Measurements from ENCODE around the gene VIPR2.
"Not testable (repeated sequence)": the region's sequence is repeated elsewhere in the genome, so short reads cannot be mapped to it uniquely, and the experiment has no call there.

Gene VIPR2

DNA sequence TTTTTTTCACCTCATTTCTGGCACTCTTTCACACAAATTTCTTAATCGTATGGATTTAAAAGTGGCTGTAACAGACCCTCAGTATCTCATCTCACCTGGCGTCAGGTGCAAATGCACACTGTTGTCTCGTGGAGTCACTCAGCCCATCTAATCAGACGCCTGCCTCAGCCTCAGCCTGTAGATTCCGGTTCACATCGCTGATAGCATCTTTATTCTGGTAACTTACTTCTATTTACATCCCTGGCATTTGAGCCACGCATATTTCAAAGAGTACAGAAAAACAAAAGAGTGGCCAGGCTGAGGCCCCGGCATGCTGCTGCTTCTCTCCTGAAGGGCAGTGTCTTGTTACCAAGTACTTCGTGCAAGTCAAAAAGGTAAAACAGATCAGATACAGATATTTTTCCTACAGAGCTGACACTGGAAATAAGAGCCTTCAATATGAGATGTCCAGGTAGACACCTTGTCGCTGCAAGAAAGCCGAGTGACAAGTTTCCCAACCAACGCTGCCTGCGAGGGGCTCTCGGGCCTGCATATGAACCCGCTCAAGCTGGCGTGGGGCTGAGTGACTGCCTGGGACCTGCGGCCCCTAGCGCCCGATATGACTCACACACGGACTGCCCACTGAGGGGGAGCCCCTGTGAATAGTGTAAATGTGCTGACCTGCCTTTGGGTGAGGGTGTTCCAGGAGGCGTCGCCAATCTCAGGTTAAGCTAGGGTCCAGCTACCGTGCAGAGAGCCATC is 4.3 kb downstream of the VIPR2 start:
- DNase-seq (ENCODE audit: low read depth, low spot score), result no peak

- no peak for DNase-seq (ENCODE audit: low read depth, low spot score)
Measured at GRCh38 chr7:159139639-159140038, 5.0 kb downstream of the VIPR2 start.

- no peak for DNase-seq (ENCODE audit: low read depth, low spot score)
Measured at GRCh38 chr7:159139202-159139601, 5.5 kb downstream of the VIPR2 start.

- no peak for DNase-seq (ENCODE audit: low read depth, low spot score)
Measured at GRCh38 chr7:159138508-159138907, 6.2 kb downstream of the VIPR2 start.

GRCh38 chr7:159137906-159138305 is 6.8 kb downstream of the VIPR2 start:
- no peak for DNase-seq (ENCODE audit: low read depth, low spot score)

DNA sequence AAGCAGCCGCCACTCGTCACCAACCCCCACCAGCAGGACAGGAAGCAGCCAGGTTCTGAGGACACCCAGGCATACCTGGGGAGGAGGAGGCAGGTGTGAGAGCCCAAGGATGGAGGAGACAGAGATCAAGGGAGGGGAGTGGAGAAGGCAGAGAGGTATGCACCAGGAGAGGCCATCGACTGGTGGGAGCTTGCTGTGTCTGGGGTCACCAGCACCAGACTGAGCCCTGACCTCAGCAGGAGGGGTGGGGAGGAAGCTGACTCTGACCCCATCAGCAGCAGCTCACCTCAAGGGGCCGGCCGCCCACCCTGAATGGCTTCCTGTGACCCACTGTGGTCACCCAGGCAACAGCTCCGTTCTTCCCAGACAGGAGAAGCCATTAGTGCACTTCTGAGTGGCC is 7.8 kb downstream of the VIPR2 start:
- DNase-seq (ENCODE audit: low read depth, low spot score), result no peak

DNA sequence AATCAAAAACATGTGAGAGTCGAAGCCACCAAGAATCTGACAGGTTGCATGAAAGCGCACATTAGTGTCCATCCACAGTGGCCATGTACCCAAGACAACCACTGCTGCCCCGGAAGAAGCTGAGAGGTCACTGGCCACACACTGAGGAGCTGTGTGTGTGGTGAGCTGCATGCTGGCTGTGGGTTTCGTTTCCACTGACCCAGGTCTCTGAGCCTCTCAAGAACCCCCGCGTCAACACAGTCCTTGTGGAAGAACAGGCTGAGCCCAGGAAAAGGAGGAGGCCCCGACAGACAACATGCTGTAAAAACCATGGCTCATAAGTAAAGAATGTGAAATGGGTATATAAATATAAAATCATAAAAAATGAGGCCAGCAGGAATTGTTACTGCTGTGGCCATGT is 8.2 kb downstream of the VIPR2 start:
- no peak for DNase-seq (ENCODE audit: low read depth, low spot score)

- DNase-seq (ENCODE audit: low read depth, low spot score), result no peak
Measured at GRCh38 chr7:159136013-159136412, 8.7 kb downstream of the VIPR2 start.

DNA sequence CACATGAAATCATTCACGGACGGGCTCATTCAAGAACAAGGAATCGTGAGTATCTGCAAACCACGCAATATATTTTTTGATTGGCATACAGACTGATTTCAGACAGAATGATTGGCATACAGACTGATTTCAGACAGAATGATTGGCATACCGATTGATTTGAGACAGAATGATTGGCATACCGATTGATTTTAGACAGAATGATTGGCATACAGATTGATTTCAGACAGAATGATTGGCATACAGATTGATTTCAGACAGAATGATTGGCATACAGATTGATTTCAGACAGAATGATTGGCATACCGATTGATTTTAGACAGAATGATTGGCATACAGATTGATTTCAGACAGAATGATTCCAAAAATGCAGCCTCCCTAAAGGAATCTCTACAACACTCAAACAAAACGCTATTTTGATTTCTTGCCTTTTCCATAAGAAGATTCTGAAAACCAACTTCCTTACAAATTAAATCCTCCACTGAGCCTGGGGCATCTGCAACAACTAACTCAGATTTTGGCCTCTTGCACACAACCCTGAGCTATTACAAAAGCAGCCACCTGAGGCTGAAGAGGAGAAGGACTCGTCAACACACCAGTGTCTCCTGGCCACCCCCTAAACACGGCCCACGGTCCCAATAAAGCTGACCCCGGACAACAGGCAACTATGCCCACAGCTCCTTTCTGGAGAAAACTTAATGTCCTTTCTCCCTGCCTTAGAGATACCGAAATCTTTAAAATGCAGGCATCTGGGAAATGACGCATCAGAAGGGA is 11.8 kb downstream of the VIPR2 start:
- DNase-seq (ENCODE audit: low read depth, low spot score), result not testable (repeated sequence)

- no peak for DNase-seq (ENCODE audit: low read depth, low spot score)
Measured at GRCh38 chr7:159130820-159131219, 13.8 kb downstream of the VIPR2 start.

DNA sequence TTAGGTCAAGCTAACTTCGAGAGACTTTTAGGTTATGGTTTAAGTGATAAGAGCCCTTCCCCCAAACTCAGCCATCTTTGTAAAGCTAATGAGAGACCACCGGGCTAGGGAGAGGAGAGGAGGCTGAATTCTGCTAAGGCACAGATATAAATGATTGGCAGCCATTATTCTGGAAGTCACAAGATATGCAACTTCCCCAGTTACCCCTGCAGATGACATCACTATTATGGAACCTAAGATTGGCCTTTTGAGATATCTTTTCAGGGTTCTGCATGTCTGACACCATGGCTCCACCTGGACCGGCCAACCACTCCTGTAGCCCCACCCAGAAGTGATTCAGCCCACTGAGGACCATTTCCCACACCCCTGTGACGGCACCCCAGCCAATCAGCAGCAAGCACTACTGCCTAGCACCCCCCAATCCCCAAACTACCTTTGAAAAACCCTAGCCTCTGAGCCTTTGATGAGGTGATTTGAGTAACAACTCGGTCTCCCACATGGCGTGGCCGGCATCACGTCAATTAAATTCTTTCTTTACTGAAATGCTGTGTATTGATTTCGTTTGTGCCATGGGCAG is 14.4 kb downstream of the VIPR2 start:
- DNase-seq (ENCODE audit: low read depth, low spot score), result no peak

DNA sequence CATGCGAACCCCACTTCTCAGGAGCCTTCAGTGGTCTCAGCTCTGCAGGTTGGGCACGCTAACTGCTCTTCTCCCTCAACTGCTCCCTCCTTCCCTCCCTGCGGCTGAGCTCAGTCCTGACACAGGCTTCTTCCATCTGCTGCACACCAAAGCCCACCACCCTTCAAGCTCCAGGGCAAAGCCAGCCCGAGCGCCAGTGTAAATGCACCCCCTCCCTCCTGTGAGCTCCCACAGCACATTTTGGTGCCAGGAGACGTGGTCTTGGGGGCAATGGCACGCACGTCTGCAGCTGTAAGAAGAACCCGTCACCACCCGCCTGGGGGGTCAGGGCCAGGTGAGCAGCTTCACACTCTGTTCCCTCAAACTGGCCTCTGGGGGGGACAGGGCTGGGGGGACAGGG is 15.9 kb downstream of the VIPR2 start:
- DNase-seq (ENCODE audit: low read depth, low spot score), result no peak

DNA sequence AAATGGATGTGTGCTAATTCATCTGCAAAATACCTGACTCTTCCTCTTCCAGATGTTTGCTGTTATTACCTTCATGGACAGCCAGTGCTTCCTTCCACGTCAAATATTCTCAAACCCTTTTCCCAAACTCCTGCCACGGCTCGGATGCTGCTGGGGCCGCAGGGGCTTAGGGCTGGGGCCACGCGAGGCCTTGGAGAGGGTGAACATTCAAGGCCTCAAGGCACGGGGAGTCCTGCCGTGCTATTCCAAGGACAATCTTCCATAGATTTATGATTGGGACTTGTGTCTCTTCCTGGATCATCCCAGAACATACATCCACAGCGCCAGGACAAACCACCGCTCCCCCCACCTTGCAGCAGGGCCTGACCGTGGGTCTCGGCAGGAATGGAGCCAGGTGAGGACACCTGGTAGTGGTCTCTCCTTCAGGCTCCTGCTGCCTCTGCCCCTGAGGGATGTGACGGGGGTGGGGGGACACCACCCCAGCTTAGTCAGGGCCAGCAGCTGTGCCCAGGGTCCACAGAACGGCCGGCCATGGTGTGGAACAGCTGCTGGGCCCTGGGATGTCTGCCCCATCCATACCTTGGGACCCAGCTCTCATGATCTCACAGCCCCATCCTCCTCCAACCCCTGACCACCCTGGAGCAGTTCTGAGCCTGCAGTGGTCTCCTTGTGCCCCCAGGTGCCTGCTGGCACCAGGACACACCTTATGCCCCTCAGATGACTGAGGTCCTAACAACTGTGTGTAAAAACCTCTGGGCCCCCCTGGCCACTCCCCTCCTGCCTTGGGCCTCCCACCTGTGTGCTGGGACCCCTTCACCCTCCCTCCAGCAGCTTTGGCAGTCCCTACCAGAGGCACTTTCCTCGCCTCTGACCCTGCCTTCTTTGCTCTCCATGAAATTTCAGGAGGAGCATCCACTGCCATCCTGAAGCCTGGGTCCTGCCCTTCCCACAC is 16.7 kb downstream of the VIPR2 start:
- DNase-seq (ENCODE audit: low read depth, low spot score), result no peak

DNA sequence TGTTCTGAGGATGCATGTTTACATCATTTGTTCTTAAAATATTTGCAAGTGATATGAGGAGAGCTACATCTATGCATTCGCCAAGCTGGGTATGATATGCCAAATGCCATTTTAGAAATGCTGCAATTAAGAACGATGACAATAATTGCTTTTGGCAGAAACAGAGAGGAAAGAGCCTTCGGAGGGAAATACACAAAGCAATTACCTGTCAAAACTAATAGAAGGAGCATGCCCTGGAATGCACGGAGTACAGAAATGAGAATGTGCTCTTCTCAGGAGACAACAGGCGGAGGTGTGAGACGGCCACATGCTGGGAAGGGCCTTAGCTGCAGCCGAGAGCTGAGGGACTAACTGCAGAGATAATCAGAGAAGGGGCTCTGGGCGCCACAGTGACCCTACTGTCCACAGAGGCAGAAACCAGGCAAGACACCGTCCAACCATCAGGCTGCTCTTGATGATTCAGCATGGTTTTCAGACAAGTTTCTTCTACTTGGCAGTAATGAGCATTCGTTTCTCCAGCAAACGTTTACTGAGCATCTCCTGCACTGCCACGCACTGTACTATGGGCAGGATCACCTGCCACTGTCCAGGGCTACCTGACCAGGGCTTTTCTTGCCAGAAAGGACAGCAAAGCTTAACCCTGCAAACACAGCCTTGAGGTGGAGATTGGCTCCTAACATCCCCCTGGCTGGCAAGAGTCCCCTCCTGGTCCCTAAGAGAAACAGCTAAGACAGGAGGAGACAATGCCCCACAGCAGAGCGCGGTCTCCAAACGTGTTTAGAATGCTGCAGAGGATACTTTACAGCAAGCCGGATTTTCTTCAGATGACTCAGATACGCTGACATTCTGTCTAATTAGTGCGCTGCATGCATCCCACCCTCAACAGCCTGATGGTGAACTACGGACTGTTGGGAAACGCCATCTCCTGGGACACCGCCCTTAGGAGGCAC is 18.1 kb downstream of the VIPR2 start:
- no peak for DNase-seq (ENCODE audit: low read depth, low spot score)

GRCh38 chr7:159125955-159126270 is 18.8 kb downstream of the VIPR2 start:
- no peak for DNase-seq (ENCODE audit: low read depth, low spot score)

DNA sequence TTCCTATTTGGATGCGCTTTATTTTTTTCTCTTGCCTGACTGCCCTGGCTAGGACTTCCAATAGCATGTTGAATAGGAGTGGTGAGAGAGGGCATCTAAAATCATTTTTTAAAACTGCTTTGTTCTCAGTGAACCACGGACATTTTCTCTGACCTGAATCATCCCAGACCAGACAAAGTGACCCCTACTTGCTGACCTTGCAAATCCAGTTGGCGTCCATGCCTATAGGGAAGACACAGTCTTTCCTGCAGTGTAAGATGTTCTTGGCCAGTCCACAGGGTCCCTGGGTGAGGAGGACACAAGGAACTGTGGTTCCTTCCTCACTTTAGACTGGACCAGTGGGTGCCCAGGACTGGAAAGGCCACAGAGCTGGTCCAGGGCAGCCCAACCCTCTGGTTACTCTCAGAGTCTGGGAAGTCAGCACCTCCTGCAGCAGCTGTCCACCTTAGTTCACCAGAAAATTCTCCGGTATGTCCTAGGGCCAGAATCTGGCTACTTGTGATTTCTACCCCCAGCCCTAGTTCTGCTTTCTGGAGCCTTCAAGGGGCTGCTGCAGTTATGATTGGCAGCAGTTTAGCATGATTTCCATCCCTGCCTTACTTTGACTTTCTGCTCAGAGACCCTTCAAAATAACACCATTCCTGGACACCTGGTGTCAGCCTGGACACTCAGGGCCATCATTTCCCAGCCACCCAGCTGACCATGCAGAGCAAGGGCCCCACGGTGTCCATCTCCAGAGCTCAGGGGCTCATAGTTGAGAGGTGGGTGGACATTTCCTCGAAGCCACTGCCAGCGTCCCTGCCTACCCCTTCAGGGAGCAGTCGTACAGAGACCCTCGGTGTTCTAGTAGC is 19.3 kb downstream of the VIPR2 start:
- DNase-seq (ENCODE audit: low read depth, low spot score), result no peak

GRCh38 chr7:159123793-159124192 is 20.9 kb downstream of the VIPR2 start:
- not testable (repeated sequence) for DNase-seq (ENCODE audit: low read depth, low spot score)

DNA sequence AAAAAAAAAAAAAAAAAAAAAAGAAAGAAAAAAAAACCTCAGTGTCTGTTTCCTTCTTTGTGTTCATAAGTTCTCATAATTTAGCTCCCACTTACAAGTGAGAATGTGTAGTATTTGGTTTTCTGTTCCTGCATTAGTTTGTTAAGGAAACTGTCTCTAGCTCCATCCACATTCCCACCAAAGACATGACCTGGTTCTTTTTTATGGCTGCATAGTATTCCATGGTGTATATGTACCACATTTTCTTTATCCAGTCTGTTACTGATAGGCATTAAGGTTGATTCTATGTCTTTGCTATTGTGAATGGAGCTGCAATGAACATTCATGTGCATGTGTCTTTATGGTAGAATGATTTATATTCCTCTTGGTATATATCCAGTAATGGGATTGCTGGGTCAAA is 21.4 kb downstream of the VIPR2 start:
- DNase-seq (ENCODE audit: low read depth, low spot score), result not testable (repeated sequence)

GRCh38 chr7:159122276-159122675 is 22.4 kb downstream of the VIPR2 start:
- DNase-seq (ENCODE audit: low read depth, low spot score), result no peak

GRCh38 chr7:159121476-159121875 is 23.2 kb downstream of the VIPR2 start:
- no peak for DNase-seq (ENCODE audit: low read depth, low spot score)
